Measurements from ENCODE around the gene LMAN2.

The LMAN2 gene

DNA sequence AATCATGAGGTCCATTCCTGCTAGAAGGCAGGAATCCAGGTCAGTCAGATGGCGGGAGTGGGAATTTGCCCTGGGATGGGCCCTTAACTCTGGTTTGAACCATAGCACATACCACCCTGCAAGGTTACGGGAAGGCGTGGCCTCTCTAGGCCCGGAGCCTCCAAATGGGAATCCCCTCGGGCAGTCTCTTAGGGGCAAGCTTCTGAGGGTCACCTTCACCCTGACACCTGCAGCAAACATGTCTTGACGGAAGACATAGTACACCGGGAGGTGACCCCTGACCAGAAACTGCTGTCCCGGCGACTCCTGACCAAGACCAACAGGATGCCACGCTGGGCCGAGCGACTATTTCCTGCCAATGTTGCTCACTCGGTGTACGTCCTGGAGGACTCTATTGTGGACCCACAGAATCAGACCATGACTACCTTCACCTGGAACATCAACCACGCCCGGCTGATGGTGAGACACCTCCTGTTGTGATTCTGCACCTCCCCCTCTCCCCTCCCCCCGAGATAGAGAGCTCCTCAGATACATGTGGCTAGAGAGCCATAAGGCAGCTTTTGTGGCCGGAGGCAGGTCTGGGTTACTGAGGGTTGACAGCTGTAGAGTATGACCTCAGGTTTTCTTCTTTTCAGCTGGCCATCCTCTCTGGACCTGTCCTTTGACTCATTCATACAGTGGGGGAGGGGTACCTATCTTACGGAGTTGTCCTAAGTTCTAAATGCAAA, 46.9 kb downstream of the LMAN2 start:
- DNase-seq: no peak

DNA sequence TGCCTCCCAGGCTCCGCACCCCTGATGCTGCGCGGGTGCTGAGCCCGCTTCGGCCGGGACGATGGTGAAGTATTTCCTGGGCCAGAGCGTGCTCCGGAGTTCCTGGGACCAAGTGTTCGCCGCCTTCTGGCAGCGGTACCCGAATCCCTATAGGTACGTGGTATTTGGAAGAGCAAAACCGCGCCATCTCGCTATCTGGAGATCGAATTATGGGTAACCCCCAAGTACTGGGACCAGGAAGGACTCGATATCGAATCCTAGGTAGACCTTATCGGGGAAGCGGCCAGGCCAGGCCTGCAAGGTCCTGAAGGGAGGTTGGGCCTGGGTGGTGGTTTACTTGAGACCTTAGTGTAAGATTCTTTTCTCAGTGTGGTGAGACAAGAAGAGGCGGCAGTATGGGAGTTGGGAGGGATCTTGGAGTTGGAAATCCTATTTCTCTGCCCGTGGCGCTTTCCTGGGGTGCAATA, 47.5 kb downstream of the LMAN2 start:
- no peak for DNase-seq

DNA sequence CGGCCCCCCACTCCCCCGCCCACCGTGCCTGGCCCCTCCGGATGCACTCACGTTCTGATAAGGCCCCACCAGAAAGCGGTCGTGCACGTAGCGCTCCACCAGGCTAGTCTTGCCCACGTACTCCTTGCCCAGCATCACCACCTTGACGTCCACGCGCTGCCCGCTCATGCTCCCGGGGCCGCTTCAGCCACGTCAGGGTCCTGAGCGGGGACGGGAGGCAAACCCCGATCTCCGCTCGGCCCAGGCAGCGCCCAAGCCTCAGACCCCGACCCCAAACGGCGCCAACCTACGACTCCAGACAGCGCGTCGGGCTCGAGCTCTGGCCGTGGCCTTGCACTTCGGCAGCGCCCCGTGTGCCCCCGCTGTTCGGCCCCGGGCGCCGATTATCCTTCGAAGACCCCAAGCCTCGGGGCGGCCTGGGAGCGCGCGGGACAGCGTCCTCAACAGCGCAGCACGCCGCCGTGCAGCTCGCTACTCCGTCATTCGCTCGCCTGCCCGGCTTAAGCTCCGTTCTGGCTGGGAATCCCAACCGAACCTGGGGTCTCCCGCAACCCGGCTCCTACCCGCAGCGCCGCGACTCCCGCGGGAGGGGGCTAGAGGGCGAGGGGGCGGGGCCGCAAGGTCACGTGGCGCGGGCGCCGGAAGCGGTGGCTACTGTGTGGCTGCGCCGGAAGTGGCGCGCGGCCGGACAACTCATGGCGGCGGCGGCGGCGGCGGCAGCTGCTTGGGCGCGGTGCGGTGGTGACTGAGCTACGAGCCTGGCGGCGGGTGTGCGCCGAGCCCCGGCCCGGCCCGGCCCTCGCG, 48.1 kb downstream of the LMAN2 start, which contains the start of the genes PRELID1 and RAB24:
PRELID1 (plus strand) TSS at position 679 of the 804 bp plus-strand sequence. CDS start 187 bp downstream, outside the sequence.
RAB24 (minus strand) TSS at position 599 of the 804 bp plus-strand sequence; CDS start at position 168, 431 bp downstream.
- DNase-seq: peak; percentile 51

DNA sequence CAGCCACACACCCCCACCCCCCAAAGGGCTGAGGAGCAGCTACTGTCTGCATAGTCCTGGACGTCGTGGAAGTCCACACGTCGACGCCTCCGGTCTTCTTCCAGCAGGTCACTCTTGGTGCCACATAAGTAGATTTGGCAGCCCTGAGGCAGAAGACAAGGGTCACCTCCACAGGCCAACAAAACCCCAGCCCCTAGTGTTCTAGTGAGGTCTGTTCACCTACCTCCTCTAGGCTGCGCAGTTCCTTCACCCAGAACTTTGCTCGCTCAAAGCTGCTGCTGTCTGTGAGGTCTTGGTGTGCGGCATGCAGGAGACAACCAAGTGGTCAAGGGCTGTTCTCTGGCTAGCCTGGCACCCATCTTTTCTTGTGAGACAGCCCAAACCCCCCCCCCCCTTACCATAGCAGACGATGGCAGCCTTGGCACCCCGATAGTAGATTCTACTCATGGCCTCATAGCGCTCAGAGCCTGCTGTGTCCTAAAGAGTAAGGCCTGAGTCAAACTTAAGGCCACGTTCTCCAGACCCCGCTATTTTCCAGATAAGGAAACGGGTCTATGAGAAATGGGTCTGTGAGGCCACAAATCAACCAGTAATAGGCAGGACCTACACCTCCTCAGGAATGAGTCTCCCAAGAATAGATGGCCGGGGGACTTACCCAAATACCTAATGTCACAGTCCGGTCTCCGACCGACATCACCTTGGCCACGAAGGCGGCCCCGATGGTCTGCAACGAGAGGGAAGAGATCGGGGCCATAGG, 48.9 kb downstream of the LMAN2 start:
- DNase-seq: no peak

DNA sequence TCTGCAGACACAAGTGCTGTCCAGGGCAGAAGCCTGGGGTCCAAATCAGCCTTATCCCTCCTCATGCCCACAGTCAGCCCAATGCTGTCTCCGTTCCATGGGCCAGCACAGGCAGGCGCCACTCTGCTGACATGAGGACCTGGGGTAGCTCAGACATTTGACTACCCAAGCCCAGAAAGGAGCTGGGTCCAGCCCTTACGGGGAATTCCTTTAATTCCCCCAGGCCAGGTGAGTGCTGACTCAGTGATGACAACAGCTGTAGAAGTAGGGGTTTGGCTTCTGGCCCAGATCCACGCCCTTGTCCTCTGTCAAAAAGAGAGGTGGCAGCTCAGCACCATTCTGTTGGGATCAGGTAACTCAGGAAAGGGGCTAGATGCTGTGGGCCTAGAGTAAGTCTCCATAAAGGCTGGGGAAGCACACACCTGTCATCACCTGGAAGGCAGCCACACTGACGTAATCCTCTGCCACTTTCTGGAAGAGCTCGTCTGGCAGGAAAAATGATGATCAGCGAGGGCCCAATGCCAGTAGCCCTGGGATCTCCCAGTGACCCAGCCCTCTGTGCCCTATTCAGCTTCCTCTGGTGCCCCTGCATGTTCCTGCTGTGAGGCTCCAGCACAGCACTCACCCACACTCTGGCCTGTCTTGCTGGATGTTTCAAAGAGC, 49.8 kb downstream of the LMAN2 start:
- DNase-seq: peak; percentile 70

DNA sequence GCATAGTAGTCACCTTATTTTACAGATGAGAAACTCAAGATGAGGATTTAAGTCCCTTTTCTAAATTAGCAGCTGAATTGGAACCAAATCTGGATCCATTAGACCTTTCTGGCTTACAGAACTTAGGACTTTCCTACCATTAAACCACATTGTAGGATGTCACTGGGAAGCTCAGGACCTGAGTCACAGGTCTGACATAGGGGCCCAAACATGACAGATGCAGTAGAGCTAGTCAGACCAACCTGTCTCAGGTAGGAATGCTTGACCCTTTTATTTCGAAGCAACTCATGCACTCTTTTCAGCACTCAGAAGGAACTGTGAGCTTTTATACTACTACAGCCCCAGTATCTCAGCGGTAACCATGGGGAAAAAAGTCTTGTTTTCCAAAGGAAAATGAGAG, 50.5 kb downstream of the LMAN2 start:
- no peak for DNase-seq

DNA sequence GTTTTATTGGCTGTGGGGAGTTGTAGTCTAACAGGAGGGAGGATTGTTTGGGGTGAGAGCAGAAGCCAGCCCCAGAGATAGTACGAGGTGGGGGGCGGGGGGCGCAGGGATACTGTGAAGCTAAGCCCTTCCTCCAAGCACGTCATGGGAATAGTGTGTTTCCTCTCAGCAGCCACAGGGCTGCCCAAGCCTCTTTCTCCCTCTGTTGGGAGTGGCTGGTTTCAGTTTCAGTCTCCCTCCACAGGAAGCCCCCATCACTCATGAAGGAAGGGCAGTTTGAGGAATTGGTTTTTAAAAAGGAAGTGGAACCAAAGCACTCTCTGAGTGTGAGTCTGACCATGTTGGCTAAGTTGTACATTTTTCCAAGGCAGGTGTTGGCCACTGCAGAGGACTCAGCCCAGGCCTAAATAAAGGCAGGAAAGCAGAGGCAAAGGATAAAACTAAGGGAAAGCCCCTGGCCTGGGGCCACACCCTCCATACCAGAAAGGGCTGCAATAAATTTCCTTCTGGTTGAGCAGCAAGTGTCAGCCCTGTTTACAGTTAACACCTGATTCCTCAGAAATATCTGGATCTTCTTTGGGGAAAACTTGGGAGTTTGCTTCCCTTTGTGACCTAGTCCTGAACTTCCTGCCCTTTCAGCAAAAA, 51.1 kb downstream of the LMAN2 start:
- no peak for DNase-seq

DNA sequence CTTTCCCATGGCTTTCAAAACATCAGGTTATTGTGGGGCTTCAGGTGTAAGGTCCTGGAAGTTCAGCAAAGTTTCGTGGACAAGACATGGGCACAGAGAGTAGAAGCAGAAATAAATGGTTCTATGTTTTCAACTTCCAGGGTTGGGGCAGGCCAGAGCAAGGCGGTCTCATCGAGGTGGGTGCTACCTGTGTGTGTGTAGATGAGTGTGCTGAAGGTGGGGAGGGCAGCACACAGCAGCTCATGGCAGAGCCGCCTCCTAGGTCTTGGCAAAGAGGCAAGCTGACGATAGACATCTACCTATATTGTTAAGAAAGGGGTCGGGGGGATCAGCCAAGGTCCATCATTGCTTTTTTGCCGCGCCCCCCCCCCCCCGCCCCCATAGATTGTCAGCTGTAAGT, 51.8 kb downstream of the LMAN2 start:
- DNase-seq: no peak

DNA sequence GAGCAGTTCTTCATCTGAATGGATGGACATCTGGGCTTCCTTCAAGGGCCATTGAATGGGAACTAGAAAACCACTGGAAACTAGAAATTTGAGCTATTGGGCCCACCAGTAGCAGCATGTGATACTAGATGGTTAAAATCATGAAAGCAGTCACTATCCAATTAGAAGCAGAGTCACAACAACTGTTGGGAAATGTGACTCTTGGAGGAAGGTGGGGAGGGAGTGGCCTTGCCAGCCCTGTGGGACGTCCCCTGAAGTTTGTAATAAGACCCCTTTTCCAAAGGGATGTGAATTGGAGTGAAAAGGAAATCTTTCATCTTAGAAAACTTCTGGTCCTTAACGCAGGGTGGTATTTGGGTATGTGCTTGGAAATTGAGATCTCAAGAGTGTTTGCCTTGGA, 53.5 kb downstream of the LMAN2 start:
- no peak for DNase-seq

DNA sequence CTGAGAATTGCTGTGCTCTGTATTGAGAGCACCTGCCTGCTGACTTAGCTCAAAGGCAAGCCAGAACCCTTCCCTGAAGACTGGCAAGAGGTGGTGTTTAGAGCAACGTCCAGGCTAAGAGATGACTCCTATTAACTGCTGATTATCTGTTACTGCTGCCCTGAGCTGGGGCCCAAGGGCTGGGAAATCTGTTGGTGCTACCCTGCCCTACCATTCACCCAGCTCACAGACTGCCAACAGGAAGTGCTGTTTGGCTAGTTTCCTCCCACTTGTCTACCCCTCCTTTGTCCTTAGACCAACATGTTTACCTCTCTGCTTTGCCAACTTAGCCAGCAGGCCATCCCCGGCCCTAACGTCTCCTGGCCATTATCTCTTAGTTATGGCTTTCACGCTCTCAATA, 54.9 kb downstream of the LMAN2 start:
- no peak for DNase-seq

DNA sequence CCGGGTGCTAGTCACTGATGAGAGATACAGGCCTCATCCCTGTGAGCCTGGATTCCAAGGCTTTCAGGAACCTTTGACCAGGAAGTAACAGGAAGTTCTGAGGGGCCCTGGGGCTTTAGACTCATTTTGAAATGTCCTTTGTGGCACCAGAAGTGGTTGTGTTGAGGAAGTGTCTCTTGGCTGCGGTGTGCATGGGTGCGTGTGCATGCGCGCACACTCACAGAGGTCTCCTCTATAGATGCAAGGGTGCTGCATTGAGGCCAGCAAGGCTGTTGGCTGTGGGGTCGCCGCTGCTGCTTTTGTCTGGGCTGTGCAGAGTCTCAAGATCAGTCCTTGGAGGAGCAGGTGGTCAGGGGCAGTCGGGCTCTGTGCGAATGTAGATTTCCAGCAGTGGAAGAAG, 55.5 kb downstream of the LMAN2 start:
- no peak for DNase-seq

DNA sequence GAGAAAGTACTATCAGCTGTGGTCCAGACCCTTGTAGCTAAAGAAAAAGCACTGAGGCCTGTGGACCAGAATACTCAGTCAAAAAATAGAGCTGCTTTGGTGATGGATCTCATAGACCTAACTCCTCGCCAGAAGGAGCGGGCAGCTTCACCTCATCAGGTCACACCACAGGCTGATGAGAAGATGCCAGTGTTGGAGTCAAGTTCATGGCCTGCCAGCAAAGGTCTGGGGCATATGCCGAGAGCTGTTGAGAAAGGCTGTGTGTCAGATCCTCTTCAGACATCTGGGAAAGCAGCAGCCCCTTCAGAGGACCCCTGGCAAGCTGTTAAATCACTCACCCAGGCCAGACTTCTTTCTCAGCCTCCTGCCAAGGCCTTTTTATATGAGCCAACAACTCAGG, 56.8 kb downstream of the LMAN2 start:
- DNase-seq: no peak

DNA sequence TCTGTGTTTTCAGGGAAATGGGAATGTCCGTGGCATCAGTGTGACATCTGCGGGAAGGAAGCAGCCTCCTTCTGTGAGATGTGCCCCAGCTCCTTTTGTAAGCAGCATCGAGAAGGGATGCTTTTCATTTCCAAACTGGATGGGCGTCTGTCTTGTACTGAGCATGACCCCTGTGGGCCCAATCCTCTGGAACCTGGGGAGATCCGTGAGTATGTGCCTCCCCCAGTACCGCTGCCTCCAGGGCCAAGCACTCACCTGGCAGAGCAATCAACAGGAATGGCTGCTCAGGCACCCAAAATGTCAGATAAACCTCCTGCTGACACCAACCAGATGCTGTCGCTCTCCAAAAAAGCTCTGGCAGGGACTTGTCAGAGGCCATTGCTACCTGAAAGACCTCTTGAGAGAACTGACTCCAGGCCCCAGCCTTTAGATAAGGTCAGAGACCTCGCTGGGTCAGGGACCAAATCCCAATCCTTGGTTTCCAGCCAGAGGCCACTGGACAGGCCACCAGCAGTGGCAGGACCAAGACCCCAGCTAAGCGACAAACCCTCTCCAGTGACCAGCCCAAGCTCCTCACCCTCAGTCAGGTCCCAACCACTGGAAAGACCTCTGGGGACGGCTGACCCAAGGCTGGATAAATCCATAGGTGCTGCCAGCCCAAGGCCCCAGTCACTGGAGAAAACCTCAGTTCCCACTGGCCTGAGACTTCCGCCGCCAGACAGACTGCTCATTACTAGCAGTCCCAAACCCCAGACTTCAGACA, 57.5 kb downstream of the LMAN2 start:
- no peak for DNase-seq

DNA sequence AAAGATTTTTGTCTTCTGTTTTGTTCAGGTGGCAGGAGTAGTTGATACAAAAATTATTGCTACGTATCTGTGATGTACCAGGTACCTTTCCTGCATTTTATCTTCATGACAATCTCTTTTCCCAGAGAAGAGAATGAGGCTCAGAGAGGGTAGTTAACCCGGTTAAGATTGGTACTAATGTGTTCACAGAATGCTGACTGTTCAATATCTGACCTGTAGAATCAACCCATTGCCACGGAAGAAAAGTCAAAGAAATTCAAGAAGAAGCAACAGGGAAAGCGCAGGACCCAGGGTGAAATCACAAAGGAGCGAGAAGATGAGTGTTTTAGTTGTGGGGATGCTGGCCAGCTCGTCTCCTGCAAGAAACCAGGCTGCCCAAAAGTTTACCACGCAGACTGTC, 59.7 kb downstream of the LMAN2 start:
- DNase-seq: no peak

DNA sequence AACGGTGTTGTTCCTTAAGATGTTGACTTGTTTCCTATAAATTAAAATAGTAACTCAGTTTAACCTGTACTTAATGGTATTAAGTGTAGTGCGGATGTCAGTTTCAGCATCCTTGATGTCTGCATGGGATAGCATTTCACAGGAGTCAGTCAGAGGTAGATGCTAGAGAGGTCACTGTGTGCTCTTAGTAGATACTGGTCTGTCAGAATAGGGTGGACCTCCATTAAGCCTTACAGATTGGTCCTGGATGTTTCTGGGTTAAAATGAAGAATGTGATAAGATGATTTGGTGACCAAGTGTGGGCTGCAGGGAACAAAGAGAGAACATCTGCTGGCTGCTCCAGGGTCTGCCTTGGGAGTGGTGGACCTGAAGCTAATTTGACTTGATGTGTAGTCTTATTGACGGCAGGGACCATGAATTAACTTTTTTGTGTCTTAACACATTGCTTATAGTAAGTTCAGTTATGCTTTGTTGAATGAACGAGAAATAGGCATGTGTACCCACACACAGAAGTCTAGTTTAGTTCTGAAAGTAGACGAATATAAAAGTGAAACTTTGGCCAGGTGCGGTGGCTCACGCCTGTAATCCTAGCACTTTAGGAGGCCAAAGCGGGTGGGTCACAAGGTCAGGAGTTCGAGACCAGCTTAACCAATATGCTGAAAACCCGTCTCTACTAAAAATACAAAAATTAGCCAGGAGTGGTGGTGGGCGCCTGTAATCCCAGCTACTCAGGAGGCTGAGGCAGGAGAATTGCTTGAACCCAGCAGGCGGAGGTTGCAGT, 60.5 kb downstream of the LMAN2 start:
- no peak for DNase-seq

DNA sequence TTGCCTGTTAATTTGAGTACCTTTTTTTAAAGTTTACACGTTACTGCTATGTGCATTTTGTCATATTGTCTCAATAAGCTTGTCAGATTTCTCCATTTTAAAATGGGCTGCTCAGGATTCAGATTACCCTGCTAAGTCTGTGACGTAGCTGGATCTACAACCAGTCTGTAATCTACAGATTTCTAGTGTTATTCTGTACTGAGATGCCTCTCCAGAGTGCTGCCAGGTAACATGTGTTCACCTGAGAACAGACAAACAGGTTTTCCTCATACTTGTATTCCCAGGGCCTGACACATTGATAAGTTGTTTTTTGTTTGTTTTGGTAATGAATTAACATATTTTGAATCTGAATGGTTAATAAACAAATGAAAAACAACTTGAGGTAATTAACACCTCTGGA, 63.3 kb downstream of the LMAN2 start:
- DNase-seq: no peak

Data from NCI-H2171 treated with DMSO at 0.1 percent for 48 hours (cell line).